ENCODE results near the gene C19orf67. TPM values are rescaled to one million over a fixed set of nuclear protein-coding genes. Genes with fewer than 3 reads are reported as not detected.
A peak's percentile ranks its signal among the peaks of the same experiment; 100 is the strongest.

The C19orf67 gene
- total RNA-seq, 1 donor from 2014 or later, result not detected

GRCh38 chr19:14062558-14062855 is 23.1 kb downstream of the C19orf67 start:
- H3K27me3 Mint-ChIP-seq (ENCODE audit: low read depth), result peaks cover 3% of the 10 kb centered on the region
- DNase-seq (ENCODE audit: low spot score), result no peak
- H3K36me3 Mint-ChIP-seq (ENCODE audit: low read depth), result no peaks in the 10 kb centered on the region
- TF ChIP-seq CTCF (IDR thresholded peaks at IDR 0.05), result no peak
- H3K4me1 Mint-ChIP-seq (ENCODE audit: low read depth), result peaks cover 11% of the 10 kb centered on the region
- no peaks in the 10 kb centered on the region for H3K9me3 Mint-ChIP-seq (ENCODE audit: low read depth)
- H3K27ac Mint-ChIP-seq (ENCODE audit: unreplicated experiment), result no peak overlapping the region
- no peak overlapping the region for H3K4me3 Mint-ChIP-seq (ENCODE audit: unreplicated experiment)

- DNase-seq (ENCODE audit: low spot score), result no peak
- no peak for TF ChIP-seq CTCF (IDR thresholded peaks at IDR 0.05)
- H3K4me3 Mint-ChIP-seq (ENCODE audit: unreplicated experiment), result no peak within 1 kb of the TSS
- H3K27ac Mint-ChIP-seq (ENCODE audit: unreplicated experiment), result no peak within 1 kb of the TSS
- H3K4me1 Mint-ChIP-seq (ENCODE audit: low read depth), result peaks cover 11% of the 10 kb centered on the region
- H3K27me3 Mint-ChIP-seq (ENCODE audit: low read depth), result peaks cover 3% of the 10 kb centered on the region
- H3K36me3 Mint-ChIP-seq (ENCODE audit: low read depth), result no peaks in the 10 kb centered on the region
- H3K9me3 Mint-ChIP-seq (ENCODE audit: low read depth), result no peaks in the 10 kb centered on the region
Measured at GRCh38 chr19:14061751-14062557, 23.6 kb downstream of the C19orf67 start, which contains the start of gene PALM3. Gene PALM3 (minus strand): TSS chr19:14062076. CDS start chr19:14061980, 96 bp downstream.

GRCh38 chr19:14061081-14061749 is 24.4 kb downstream of the C19orf67 start:
- H3K36me3 Mint-ChIP-seq (ENCODE audit: low read depth), result no peaks in the 10 kb centered on the region
- TF ChIP-seq CTCF (IDR thresholded peaks at IDR 0.05), result no peak
- DNase-seq (ENCODE audit: low spot score), result no peak
- no peaks in the 10 kb centered on the region for H3K9me3 Mint-ChIP-seq (ENCODE audit: low read depth)
- H3K4me3 Mint-ChIP-seq (ENCODE audit: unreplicated experiment), result no peak overlapping the region
- H3K4me1 Mint-ChIP-seq (ENCODE audit: low read depth), result peaks cover 11% of the 10 kb centered on the region
- no peak overlapping the region for H3K27ac Mint-ChIP-seq (ENCODE audit: unreplicated experiment)
- peaks cover 3% of the 10 kb centered on the region for H3K27me3 Mint-ChIP-seq (ENCODE audit: low read depth)

DNA sequence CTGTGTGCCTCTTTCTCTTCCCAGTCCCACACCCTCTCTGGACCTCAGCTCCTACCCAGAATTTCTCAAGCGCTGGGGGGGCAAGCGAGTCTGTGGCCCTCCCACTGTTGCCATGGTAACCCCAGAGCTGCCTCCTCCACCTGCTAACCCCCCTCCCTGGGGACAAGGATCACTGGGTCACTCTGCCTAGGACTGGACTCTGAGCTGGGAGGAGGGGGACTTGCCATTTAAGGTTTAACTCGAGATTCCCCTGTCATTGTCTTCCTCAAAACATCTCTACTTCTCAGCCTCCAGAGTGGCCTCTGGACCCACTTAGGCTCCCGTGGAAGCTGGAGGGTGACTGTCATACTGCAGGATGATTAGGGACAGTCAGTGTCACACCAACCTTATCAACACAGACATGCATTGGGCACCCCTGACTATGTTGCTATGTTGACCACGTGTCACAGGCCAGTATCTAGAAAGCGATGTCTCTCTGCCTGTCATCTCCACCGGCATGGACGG is 25.9 kb downstream of the C19orf67 start:
- H3K27me3 Mint-ChIP-seq (ENCODE audit: low read depth), result peaks cover 3% of the 10 kb centered on the region
- no peak overlapping the region for H3K4me3 Mint-ChIP-seq (ENCODE audit: unreplicated experiment)
- no peak for DNase-seq (ENCODE audit: low spot score)
- H3K4me1 Mint-ChIP-seq (ENCODE audit: low read depth), result peaks cover 11% of the 10 kb centered on the region
- H3K36me3 Mint-ChIP-seq (ENCODE audit: low read depth), result no peaks in the 10 kb centered on the region
- H3K27ac Mint-ChIP-seq (ENCODE audit: unreplicated experiment), result no peak overlapping the region
- TF ChIP-seq CTCF (IDR thresholded peaks at IDR 0.05), result no peak
- H3K9me3 Mint-ChIP-seq (ENCODE audit: low read depth), result no peaks in the 10 kb centered on the region

DNA sequence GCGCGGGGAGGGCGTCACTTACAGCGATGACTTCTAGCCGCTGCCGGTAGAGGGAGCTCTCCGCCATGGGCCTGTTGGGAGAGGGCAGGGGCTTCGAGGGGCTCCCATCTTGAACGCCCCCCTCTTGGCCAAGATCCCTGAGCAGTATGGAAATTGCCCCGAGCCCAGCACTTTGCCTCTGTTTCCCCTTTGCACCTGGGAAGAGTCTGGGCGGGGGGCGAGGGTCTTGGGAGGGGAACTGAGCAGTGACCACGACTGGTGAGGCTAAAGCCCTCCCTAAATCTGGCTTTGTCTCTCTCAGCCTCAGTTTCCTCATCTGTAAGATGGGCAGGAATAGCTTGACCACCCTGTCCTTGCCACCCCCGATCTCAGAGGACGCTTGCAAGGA is 26.5 kb downstream of the C19orf67 start:
- no peak overlapping the region for H3K4me3 Mint-ChIP-seq (ENCODE audit: unreplicated experiment)
- no peaks in the 10 kb centered on the region for H3K36me3 Mint-ChIP-seq (ENCODE audit: low read depth)
- DNase-seq (ENCODE audit: low spot score), result no peak
- H3K9me3 Mint-ChIP-seq (ENCODE audit: low read depth), result no peaks in the 10 kb centered on the region
- peak; percentile 80 for TF ChIP-seq CTCF (IDR thresholded peaks at IDR 0.05)
- no peak overlapping the region for H3K27ac Mint-ChIP-seq (ENCODE audit: unreplicated experiment)
- H3K27me3 Mint-ChIP-seq (ENCODE audit: low read depth), result peaks cover 3% of the 10 kb centered on the region
- H3K4me1 Mint-ChIP-seq (ENCODE audit: low read depth), result peaks cover 11% of the 10 kb centered on the region

Measured in chondrocyte (in vitro differentiated cells).